ENCODE measurements around the gene SUN1.
A peak's percentile ranks its signal among the peaks of the same experiment; 100 is the strongest.
"Not testable (repeated sequence)": the region's sequence is repeated elsewhere in the genome, so short reads cannot be mapped to it uniquely, and the experiment has no call there.

The SUN1 gene

GRCh38 chr7:803796-804195 is 28.5 kb upstream of the SUN1 start:
- not testable (repeated sequence) for DNase-seq

GRCh38 chr7:805261-805660 is 27.0 kb upstream of the SUN1 start:
- no peak for DNase-seq

GRCh38 chr7:815284-816216 is 16.7 kb upstream of the SUN1 start:
- DNase-seq = no peak

- DNase-seq = peak; percentile 54
Measured at GRCh38 chr7:816300-816750, 16.0 kb upstream of the SUN1 start.

GRCh38 chr7:816751-817671 is 15.3 kb upstream of the SUN1 start:
- no peak for DNase-seq

GRCh38 chr7:818031-818699 is 14.1 kb upstream of the SUN1 start:
- DNase-seq = no peak

GRCh38 chr7:820341-820740 is 11.9 kb upstream of the SUN1 start:
- no peak for DNase-seq

- no peak for DNase-seq
Measured at GRCh38 chr7:821688-822087, 10.6 kb upstream of the SUN1 start.

GRCh38 chr7:822692-823276 is 9.5 kb upstream of the SUN1 start:
- DNase-seq = no peak

GRCh38 chr7:823649-824048 is 8.6 kb upstream of the SUN1 start:
- DNase-seq = no peak

- no peak for DNase-seq
Measured at GRCh38 chr7:824081-824480, 8.2 kb upstream of the SUN1 start.

GRCh38 chr7:824664-825063 is 7.6 kb upstream of the SUN1 start:
- DNase-seq = no peak

GRCh38 chr7:825386-825785 is 6.9 kb upstream of the SUN1 start:
- no peak for DNase-seq

- no peak for DNase-seq
Measured at GRCh38 chr7:826230-826917, 5.9 kb upstream of the SUN1 start.

GRCh38 chr7:828793-829561 is 3.3 kb upstream of the SUN1 start:
- DNase-seq = no peak

- no peak for DNase-seq
Measured at GRCh38 chr7:830069-830468, 2.2 kb upstream of the SUN1 start.

- no peak for DNase-seq
Measured at GRCh38 chr7:831596-832166, 595 bp upstream of the SUN1 start.

- DNase-seq = no peak
Measured at GRCh38 chr7:832968-833424, 720 bp downstream of the SUN1 start.

GRCh38 chr7:833601-834258 is 1.5 kb downstream of the SUN1 start:
- no peak for DNase-seq

GRCh38 chr7:834277-834676 is 2.0 kb downstream of the SUN1 start:
- DNase-seq = no peak
